WTC11 (cell line): ENCODE data around the gene RTKN2.

Source experiments
- NFATC4 ChIP-seq: fragments of 250-450 bp; sonication (Bioruptor Pico); IDR thresholded peaks from 2 replicates; pipeline ENCODE4 v1.9.0; 2021; ENCODE audit warnings: mild to moderate bottlenecking
- SP1 ChIP-seq: sonication (generic); formaldehyde crosslinking; conservative IDR thresholded peaks from 2 replicates; pipeline ENCODE4 v1.8.1; 2022; ENCODE audit warnings: missing genetic modification reagents
- TF ChIP-seq, protein P1 (sequence below): fragments of 200-600 bp; IDR thresholded peaks from 2 replicates; pipeline ENCODE4 v1.8.0; 2022; ENCODE audit warnings: antibody characterized with exemption

- TF ChIP-seq, protein P1, sequence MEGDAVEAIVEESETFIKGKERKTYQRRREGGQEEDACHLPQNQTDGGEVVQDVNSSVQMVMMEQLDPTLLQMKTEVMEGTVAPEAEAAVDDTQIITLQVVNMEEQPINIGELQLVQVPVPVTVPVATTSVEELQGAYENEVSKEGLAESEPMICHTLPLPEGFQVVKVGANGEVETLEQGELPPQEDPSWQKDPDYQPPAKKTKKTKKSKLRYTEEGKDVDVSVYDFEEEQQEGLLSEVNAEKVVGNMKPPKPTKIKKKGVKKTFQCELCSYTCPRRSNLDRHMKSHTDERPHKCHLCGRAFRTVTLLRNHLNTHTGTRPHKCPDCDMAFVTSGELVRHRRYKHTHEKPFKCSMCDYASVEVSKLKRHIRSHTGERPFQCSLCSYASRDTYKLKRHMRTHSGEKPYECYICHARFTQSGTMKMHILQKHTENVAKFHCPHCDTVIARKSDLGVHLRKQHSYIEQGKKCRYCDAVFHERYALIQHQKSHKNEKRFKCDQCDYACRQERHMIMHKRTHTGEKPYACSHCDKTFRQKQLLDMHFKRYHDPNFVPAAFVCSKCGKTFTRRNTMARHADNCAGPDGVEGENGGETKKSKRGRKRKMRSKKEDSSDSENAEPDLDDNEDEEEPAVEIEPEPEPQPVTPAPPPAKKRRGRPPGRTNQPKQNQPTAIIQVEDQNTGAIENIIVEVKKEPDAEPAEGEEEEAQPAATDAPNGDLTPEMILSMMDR, result no peak
- TF ChIP-seq NFATC4 (CRISPR knock-in tag), result no peak
- no peak for TF ChIP-seq SP1 (CRISPR knock-in tag)
These were observed 37.2 kb upstream of the RTKN2 start for GRCh38 chr10:62305813-62306212.
